ENCODE measurements around the gene ACAP1. TPM values are rescaled to one million over a fixed set of nuclear protein-coding genes. Genes with fewer than 3 reads are reported as not detected.

The ACAP1 gene
- total RNA-seq, 1 experiment from 2014 or later = 1.6 TPM

DNA sequence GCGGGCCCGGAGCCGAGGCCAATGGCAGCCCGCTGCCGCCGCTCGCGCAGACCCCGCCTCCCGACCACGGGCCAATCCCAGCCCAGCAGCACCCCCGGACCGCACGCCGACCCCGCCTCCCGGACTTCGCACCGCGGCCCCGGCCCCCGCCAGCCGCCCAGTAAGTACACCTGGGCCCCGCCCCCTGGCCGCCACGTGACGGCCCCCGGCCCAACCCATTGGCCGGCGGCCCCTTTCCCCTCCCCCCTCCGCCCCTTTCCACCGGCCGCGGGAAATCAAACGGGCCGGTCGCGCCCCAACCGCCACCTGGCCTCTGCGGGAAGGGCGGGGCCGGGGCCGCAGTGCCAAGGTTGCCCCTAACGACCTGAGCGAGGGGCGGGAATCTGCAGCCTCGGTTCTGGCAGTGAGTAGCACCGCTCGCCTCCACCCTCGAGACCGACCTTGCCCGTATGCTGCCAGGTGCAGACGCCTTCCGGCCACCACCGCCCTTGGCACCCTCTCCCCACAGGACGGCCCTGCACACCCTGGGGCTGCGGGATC, 41.6 kb upstream of the ACAP1 start, which contains the start of gene YBX2:
Gene YBX2, minus strand, starts transcription at position 26 of the 540 bp plus-strand sequence. CDS start 139 bp downstream, outside the sequence.
- Histone ChIP-seq H3K4me3 (ENCODE audit: low read depth, low read length) (peak within 1 kb of the TSS; percentile 49), H3K9me3 (no peaks in the 10 kb centered on the region), H3K4me1 (0 out of 2 replicates have a peak, but pooled peaks cover 10% of the 10 kb centered on the region), H3K36me3 (ENCODE audit: control insufficient read depth, insufficient read depth, low read length) (no peaks in the 10 kb centered on the region; the same call in 1 of the 2 replicates), H3K27me3 (replicated peaks; ENCODE audit: control insufficient read depth, insufficient read depth, low read length) (no peaks in the 10 kb centered on the region)
- ChIA-PET POLR2A (no interaction called here), CTCF (no interaction called here)
- Mint-ChIP-seq H3K9me3 (ENCODE audit: unreplicated experiment) (no peaks in the 10 kb centered on the region), H3K36me3 (ENCODE audit: insufficient read depth, unreplicated experiment) (no peaks in the 10 kb centered on the region), H3K4me3 (ENCODE audit: unreplicated experiment) (peak within 1 kb of the TSS; percentile 73), H3K27ac (ENCODE audit: unreplicated experiment) (peak within 1 kb of the TSS; percentile 61), H3K27me3 (ENCODE audit: insufficient read depth, unreplicated experiment) (no peaks in the 10 kb centered on the region), H3K4me1 (ENCODE audit: low read depth, unreplicated experiment) (peaks cover 6% of the 10 kb centered on the region)
- no TSS peak for BruUV-seq (replicated peaks)
- intact Hi-C loops (cut with micrococcal nuclease; ENCODE audit: unreplicated experiment) = loop anchor here (1.0 kb wide), 1 partner anchor 13 kb away; the partner anchor contains the start of gene SLC2A4
- DNase-seq = peak; percentile 95 to 96
- TF ChIP-seq, protein P1, sequence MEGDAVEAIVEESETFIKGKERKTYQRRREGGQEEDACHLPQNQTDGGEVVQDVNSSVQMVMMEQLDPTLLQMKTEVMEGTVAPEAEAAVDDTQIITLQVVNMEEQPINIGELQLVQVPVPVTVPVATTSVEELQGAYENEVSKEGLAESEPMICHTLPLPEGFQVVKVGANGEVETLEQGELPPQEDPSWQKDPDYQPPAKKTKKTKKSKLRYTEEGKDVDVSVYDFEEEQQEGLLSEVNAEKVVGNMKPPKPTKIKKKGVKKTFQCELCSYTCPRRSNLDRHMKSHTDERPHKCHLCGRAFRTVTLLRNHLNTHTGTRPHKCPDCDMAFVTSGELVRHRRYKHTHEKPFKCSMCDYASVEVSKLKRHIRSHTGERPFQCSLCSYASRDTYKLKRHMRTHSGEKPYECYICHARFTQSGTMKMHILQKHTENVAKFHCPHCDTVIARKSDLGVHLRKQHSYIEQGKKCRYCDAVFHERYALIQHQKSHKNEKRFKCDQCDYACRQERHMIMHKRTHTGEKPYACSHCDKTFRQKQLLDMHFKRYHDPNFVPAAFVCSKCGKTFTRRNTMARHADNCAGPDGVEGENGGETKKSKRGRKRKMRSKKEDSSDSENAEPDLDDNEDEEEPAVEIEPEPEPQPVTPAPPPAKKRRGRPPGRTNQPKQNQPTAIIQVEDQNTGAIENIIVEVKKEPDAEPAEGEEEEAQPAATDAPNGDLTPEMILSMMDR (IDR thresholded peaks at IDR 0.05; ENCODE audit: insufficient read depth in 1 of 2, low read depth in 1 of 2, low read length in 1 of 2, severe bottlenecking in 1 of 2, unreplicated experiment in 1 of 2) = no peak

DNA sequence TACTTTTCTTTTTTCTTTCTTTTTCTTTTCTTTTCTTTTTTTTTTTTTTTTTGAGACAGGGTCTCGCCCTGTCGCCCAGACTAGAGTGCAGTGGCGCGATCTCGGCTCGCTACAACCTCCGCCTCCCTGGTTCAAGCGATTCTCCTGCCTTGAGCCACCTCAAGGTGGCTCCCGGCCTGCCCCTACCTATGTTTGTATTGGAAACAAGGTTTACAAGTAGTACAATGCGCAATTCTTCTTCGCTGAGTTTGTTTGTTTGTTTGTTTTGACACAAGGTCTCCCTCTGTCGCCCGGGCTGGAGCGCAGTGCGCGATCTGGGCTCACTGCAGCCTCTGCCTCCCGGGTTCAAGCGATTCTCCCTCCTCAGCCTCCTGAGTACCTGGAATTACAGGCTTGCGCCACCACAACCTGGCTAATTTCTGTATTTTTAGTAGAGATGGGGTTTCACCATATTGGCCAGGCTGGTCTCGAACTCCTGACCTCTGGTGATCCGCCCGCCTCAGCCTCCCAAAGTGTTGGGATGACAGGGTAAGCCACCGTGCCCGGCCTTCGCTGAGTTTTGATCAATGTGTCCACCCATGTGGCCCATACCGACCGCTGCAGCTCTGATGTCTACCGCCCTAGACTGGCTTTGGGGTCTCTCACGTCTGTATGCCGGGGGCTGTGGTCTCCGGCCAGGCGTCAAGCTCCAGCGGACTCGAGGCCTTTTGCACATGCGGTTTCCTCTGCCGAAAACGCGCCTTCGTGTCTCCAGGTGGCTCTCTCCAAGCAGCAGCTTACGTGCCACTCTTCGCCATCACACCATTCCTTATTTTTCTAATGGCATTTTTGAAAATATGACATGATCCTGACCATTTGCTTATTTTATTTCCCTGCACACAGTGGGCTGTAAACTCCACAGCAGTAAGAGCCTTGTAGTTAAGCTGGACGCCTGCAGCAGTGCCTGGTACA, 40.8 kb upstream of the ACAP1 start:
- BruUV-seq (replicated peaks) = no TSS peak
- POLR2A ChIA-PET = no interaction called here
- H3K27me3 ChIP-seq (replicated peaks; ENCODE audit: control insufficient read depth, insufficient read depth, low read length) = no peaks in the 10 kb centered on the region
- Mint-ChIP-seq H3K36me3 (ENCODE audit: insufficient read depth, unreplicated experiment) (no peaks in the 10 kb centered on the region), H3K27ac (ENCODE audit: unreplicated experiment) (peak overlapping the region; percentile 61), H3K4me3 (ENCODE audit: unreplicated experiment) (peak overlapping the region; percentile 73), H3K27me3 (ENCODE audit: insufficient read depth, unreplicated experiment) (no peaks in the 10 kb centered on the region), H3K9me3 (ENCODE audit: unreplicated experiment) (no peaks in the 10 kb centered on the region), H3K4me1 (ENCODE audit: low read depth, unreplicated experiment) (peaks cover 6% of the 10 kb centered on the region)
- H3K36me3 ChIP-seq (ENCODE audit: control insufficient read depth, insufficient read depth, low read length) = no peaks in the 10 kb centered on the region; the same call in 1 of the 2 replicates
- DNase-seq = no peak
- peak overlapping the region; percentile 42 for H3K4me3 ChIP-seq (ENCODE audit: low read depth, low read length)
- intact Hi-C loops (cut with micrococcal nuclease; ENCODE audit: unreplicated experiment) = no loop called here
- TF ChIP-seq, protein P1 (IDR thresholded peaks at IDR 0.05; ENCODE audit: insufficient read depth in 1 of 2, low read depth in 1 of 2, low read length in 1 of 2, severe bottlenecking in 1 of 2, unreplicated experiment in 1 of 2) = no peak
- CTCF ChIA-PET = interaction anchor here (1.4 to 1.5 kb wide), 2 partner anchors 15 to 49 kb away, joined by 3 to 20 read pairs; partner anchors contain the start of gene SLC2A4
- H3K4me1 ChIP-seq = 0 out of 2 replicates have a peak, but pooled peaks cover 10% of the 10 kb centered on the region
- H3K9me3 ChIP-seq = no peaks in the 10 kb centered on the region

DNA sequence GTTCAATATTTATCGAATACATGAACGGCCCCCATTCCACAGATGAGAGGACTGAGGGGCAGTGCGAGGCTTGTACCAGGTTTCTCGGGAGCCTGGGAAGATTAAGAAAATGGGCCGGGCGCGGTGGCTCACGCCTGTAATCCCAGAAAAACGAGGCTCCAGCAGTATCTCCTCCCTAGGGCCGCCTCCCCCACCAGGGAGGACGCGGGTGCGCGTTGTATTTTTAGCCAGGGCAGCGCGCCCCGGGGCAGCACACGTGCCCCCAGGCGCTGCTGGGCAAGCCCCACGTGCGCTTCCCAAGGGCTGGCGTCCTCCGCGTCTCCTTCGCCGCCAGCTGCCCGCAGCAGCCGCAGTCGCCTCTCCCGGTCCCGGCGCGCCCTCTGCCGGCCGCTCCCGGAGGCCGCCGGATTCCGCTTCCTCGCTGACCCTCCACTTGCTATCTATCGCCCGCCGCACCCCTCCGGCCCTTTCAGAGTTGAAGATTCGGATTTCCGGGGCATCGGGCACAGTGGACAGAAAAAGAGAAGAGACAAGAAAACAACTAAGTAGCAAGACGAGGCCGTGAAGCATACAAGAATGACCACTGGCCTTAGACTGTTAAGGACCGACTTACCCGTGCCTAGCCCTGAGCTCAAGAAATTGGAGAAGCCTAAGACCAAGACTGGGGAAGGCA, 40.0 kb upstream of the ACAP1 start:
- no peaks in the 10 kb centered on the region for H3K27me3 ChIP-seq (replicated peaks; ENCODE audit: control insufficient read depth, insufficient read depth, low read length)
- Mint-ChIP-seq H3K27me3 (ENCODE audit: insufficient read depth, unreplicated experiment) (no peaks in the 10 kb centered on the region), H3K9me3 (ENCODE audit: unreplicated experiment) (no peaks in the 10 kb centered on the region), H3K36me3 (ENCODE audit: insufficient read depth, unreplicated experiment) (no peaks in the 10 kb centered on the region), H3K27ac (ENCODE audit: unreplicated experiment) (peak overlapping the region; percentile 54), H3K4me1 (ENCODE audit: low read depth, unreplicated experiment) (peaks cover 6% of the 10 kb centered on the region), H3K4me3 (ENCODE audit: unreplicated experiment) (peak overlapping the region; percentile 43)
- no peaks in the 10 kb centered on the region for H3K9me3 ChIP-seq
- peak overlapping the region; percentile 12; the same call in 1 of the 2 replicates for H3K4me3 ChIP-seq (ENCODE audit: low read depth, low read length)
- CTCF ChIA-PET = interaction anchor here (0.7 to 1.5 kb wide), 4 partner anchors 13 to 48 kb away, joined by 3 to 20 read pairs (median 3); partner anchors contain the start of gene SLC2A4
- peak; percentile 69 to 84 for DNase-seq
- 0 out of 2 replicates have a peak, but pooled peaks cover 10% of the 10 kb centered on the region for H3K4me1 ChIP-seq
- intact Hi-C loops (cut with micrococcal nuclease; ENCODE audit: unreplicated experiment) = no loop called here
- no peaks in the 10 kb centered on the region for H3K36me3 ChIP-seq (ENCODE audit: control insufficient read depth, insufficient read depth, low read length)
- TF ChIP-seq, protein P1 (IDR thresholded peaks at IDR 0.05; ENCODE audit: insufficient read depth in 1 of 2, low read depth in 1 of 2, low read length in 1 of 2, severe bottlenecking in 1 of 2, unreplicated experiment in 1 of 2) = peak; percentile 66 to 76
- no TSS peak for BruUV-seq (replicated peaks)
- POLR2A ChIA-PET = no interaction called here

Data from Caco-2 (cell line).